ENCODE measurements around the gene CMTM7. TPM values are rescaled to one million over a fixed set of nuclear protein-coding genes. Genes with fewer than 3 reads are reported as not detected.

The CMTM7 gene
- total and polyA plus RNA-seq, 2 of the 8 experiments (the other 6 are each of a cell fraction or from before 2014, with no cell fraction given), result 33.3 to 65.8 TPM

DNA sequence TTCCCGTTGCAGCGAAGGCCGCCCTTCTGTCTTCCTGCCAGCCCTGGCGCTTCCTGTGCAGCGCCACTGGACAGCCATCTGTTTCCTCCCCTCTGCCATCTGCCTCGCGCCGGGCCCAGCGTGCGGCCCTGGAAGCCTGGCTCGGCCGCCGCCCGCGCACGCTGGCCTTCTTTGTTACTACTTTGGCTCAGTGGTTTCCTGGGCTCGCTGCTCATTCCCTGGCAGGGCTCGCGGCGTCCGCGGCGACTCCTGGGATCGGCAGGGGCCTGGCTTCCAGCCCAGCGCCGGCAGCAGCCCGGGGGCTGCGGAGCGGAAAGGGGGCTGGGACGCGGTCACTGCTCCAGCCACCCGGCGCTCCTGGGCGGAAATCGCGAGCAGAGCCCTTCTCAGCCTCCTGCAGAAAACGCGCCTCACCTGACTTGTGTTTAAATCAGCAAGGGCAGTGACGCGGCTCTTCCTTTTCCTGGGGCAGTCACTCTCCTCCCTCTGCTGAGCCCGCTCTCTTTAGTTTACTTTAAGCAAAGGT lies 10.0 kb downstream of the CMTM7 start (continued):
- TF ChIP-seq, protein P1, sequence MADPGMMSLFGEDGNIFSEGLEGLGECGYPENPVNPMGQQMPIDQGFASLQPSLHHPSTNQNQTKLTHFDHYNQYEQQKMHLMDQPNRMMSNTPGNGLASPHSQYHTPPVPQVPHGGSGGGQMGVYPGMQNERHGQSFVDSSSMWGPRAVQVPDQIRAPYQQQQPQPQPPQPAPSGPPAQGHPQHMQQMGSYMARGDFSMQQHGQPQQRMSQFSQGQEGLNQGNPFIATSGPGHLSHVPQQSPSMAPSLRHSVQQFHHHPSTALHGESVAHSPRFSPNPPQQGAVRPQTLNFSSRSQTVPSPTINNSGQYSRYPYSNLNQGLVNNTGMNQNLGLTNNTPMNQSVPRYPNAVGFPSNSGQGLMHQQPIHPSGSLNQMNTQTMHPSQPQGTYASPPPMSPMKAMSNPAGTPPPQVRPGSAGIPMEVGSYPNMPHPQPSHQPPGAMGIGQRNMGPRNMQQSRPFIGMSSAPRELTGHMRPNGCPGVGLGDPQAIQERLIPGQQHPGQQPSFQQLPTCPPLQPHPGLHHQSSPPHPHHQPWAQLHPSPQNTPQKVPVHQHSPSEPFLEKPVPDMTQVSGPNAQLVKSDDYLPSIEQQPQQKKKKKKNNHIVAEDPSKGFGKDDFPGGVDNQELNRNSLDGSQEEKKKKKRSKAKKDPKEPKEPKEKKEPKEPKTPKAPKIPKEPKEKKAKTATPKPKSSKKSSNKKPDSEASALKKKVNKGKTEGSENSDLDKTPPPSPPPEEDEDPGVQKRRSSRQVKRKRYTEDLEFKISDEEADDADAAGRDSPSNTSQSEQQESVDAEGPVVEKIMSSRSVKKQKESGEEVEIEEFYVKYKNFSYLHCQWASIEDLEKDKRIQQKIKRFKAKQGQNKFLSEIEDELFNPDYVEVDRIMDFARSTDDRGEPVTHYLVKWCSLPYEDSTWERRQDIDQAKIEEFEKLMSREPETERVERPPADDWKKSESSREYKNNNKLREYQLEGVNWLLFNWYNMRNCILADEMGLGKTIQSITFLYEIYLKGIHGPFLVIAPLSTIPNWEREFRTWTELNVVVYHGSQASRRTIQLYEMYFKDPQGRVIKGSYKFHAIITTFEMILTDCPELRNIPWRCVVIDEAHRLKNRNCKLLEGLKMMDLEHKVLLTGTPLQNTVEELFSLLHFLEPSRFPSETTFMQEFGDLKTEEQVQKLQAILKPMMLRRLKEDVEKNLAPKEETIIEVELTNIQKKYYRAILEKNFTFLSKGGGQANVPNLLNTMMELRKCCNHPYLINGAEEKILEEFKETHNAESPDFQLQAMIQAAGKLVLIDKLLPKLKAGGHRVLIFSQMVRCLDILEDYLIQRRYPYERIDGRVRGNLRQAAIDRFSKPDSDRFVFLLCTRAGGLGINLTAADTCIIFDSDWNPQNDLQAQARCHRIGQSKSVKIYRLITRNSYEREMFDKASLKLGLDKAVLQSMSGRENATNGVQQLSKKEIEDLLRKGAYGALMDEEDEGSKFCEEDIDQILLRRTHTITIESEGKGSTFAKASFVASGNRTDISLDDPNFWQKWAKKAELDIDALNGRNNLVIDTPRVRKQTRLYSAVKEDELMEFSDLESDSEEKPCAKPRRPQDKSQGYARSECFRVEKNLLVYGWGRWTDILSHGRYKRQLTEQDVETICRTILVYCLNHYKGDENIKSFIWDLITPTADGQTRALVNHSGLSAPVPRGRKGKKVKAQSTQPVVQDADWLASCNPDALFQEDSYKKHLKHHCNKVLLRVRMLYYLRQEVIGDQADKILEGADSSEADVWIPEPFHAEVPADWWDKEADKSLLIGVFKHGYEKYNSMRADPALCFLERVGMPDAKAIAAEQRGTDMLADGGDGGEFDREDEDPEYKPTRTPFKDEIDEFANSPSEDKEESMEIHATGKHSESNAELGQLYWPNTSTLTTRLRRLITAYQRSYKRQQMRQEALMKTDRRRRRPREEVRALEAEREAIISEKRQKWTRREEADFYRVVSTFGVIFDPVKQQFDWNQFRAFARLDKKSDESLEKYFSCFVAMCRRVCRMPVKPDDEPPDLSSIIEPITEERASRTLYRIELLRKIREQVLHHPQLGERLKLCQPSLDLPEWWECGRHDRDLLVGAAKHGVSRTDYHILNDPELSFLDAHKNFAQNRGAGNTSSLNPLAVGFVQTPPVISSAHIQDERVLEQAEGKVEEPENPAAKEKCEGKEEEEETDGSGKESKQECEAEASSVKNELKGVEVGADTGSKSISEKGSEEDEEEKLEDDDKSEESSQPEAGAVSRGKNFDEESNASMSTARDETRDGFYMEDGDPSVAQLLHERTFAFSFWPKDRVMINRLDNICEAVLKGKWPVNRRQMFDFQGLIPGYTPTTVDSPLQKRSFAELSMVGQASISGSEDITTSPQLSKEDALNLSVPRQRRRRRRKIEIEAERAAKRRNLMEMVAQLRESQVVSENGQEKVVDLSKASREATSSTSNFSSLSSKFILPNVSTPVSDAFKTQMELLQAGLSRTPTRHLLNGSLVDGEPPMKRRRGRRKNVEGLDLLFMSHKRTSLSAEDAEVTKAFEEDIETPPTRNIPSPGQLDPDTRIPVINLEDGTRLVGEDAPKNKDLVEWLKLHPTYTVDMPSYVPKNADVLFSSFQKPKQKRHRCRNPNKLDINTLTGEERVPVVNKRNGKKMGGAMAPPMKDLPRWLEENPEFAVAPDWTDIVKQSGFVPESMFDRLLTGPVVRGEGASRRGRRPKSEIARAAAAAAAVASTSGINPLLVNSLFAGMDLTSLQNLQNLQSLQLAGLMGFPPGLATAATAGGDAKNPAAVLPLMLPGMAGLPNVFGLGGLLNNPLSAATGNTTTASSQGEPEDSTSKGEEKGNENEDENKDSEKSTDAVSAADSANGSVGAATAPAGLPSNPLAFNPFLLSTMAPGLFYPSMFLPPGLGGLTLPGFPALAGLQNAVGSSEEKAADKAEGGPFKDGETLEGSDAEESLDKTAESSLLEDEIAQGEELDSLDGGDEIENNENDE (IDR thresholded peaks at IDR 0.05; ENCODE audit: insufficient replicate concordance, low read length), result no peak
- TF ChIP-seq CREB1 (IDR thresholded peaks at IDR 0.05), result peak; percentile 26; the same call in 1 of the 2 replicates
- TF ChIP-seq TAF1 (IDR thresholded peaks at IDR 0.05; ENCODE audit: low read depth, low read length), result peak; percentile 71
- TF ChIP-seq TCF12 (IDR thresholded peaks at IDR 0.05; ENCODE audit: low read depth, low read length), result 0 out of 2 replicates have a peak, but pooled peaks have one; percentile 27
- peak; percentile 32; the same call in 1 of the 2 replicates for TF ChIP-seq TBP (IDR thresholded peaks at IDR 0.05; ENCODE audit: low read depth, low read length)
- peak; percentile 63; the same call in 1 of the 2 replicates for TF ChIP-seq GABPA (IDR thresholded peaks at IDR 0.05; ENCODE audit: borderline replicate concordance, insufficient read depth, low read length)
- TF ChIP-seq RBBP5 (IDR thresholded peaks at IDR 0.05; ENCODE audit: borderline replicate concordance, low read depth, low read length), result peak; percentile 77; the same call in 1 of the 2 replicates
- peak; percentile 68 for TF ChIP-seq KDM4A (IDR thresholded peaks at IDR 0.05; ENCODE audit: low read depth, low read length, severe bottlenecking)
- TF ChIP-seq RFX5 (IDR thresholded peaks at IDR 0.05; ENCODE audit: borderline replicate concordance, low read depth, low read length), result no peak
- TF ChIP-seq, protein P2, sequence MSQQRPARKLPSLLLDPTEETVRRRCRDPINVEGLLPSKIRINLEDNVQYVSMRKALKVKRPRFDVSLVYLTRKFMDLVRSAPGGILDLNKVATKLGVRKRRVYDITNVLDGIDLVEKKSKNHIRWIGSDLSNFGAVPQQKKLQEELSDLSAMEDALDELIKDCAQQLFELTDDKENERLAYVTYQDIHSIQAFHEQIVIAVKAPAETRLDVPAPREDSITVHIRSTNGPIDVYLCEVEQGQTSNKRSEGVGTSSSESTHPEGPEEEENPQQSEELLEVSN (IDR thresholded peaks at IDR 0.05), result peak; percentile 73
